HEK293 (cell line): ENCODE results near the gene ARHGAP26.

ENCODE experiments used
- CTCF ChIA-PET: fragments of 350-600 bp; formaldehyde crosslinking; extraction: SDS; loops from one replicate; lab custom pipeline; 2021; ENCODE audit warnings: antibody characterized with exemption; lab: Yijun Ruan, JAX
- POLR2A ChIA-PET: fragments of 300-600 bp; formaldehyde crosslinking; extraction: SDS; loops from one replicate; lab custom pipeline; 2020; ENCODE audit warnings: antibody characterized with exemption, inconsistent platforms; lab: Yijun Ruan, JAX
- H3K27ac ChIP-seq: fragments of 200-500 bp; sonication (Bioruptor generic); 2 replicates; pipeline ENCODE4 v1.5.1; 2014; ENCODE audit warnings: low read depth, low read length, control low read depth, inconsistent platforms; ENCODE audit errors: extremely low read depth
- H3K36me3 ChIP-seq, 2 experiments: fragments of 200-500 bp in 1 of 2; sonication (Bioruptor generic) in 1 of 2; 1 replicate in 1 of 2; 2 replicates in 1 of 2; pipeline ENCODE4 v1.5.1; 2014 to 2017; ENCODE audit warnings: inconsistent platforms in 2 of 2, low read length in 2 of 2; ENCODE audit not compliant: control insufficient read depth in 2 of 2, insufficient read depth in 1 of 2
- H3K4me1 ChIP-seq: fragments of 200-500 bp; sonication (Bioruptor generic); 2 replicates; pipeline ENCODE4 v1.5.1; 2014; ENCODE audit warnings: mild to moderate bottlenecking, low read length, inconsistent platforms; ENCODE audit not compliant: control insufficient read depth, insufficient read depth
- H3K4me3 ChIP-seq: 2 replicates; pipeline ENCODE4 v1.5.1; 2011; ENCODE audit warnings: low read depth, mild to moderate bottlenecking, control low read depth, low read length, moderate library complexity
- H3K9me3 ChIP-seq: fragments of 200-500 bp; sonication (Bioruptor generic); 2 replicates; pipeline ENCODE4 v1.5.1; 2014; ENCODE audit warnings: low read depth, low read length, inconsistent platforms; ENCODE audit not compliant: control insufficient read depth, insufficient read depth
- BCL11A ChIP-seq: fragments of 450-650 bp; formaldehyde crosslinking; IDR thresholded peaks from 2 replicates; pipeline ENCODE4 v1.5.1; 2016; ENCODE audit warnings: low read depth, missing biosample characterization, missing genetic modification characterization
- GLIS2 ChIP-seq: fragments of 450-650 bp; formaldehyde crosslinking; IDR thresholded peaks from 2 replicates; pipeline ENCODE4 v1.5.1; 2016; ENCODE audit warnings: missing biosample characterization, missing genetic modification characterization
- KLF9 ChIP-seq: fragments of 450-650 bp; formaldehyde crosslinking; IDR thresholded peaks from 2 replicates; pipeline ENCODE4 v1.5.1; 2016; ENCODE audit warnings: missing biosample characterization, missing genetic modification characterization, low read depth
- SP7 ChIP-seq: fragments of 450-650 bp; formaldehyde crosslinking; IDR thresholded peaks from 2 replicates; pipeline ENCODE4 v1.5.1; 2016; ENCODE audit warnings: missing biosample characterization, missing genetic modification characterization
- ZBTB21 ChIP-seq: fragments of 450-650 bp; formaldehyde crosslinking; IDR thresholded peaks from 2 replicates; pipeline ENCODE4 v1.5.1; 2017; ENCODE audit warnings: missing biosample characterization, missing genetic modification characterization
- ZBTB8A ChIP-seq: fragments of 450-650 bp; formaldehyde crosslinking; IDR thresholded peaks from 2 replicates; pipeline ENCODE4 v1.5.1; 2016; ENCODE audit warnings: missing biosample characterization, missing genetic modification characterization
- ZEB2 ChIP-seq: fragments of 450-650 bp; formaldehyde crosslinking; IDR thresholded peaks from 2 replicates; pipeline ENCODE4 v1.5.1; 2016; ENCODE audit warnings: missing biosample characterization, missing genetic modification characterization
- ZNF112 ChIP-seq: fragments of 450-650 bp; formaldehyde crosslinking; IDR thresholded peaks from 2 replicates; pipeline ENCODE4 v1.5.0; 2017; ENCODE audit warnings: missing biosample characterization, missing genetic modification characterization
- ZNF114 ChIP-seq: fragments of 450-650 bp; formaldehyde crosslinking; IDR thresholded peaks from 2 replicates; pipeline ENCODE4 v1.5.0; 2017; ENCODE audit warnings: missing biosample characterization, missing genetic modification characterization
- ZNF24 ChIP-seq: fragments of 450-650 bp; formaldehyde crosslinking; IDR thresholded peaks from 2 replicates; pipeline ENCODE4 v1.5.1; 2016; ENCODE audit warnings: missing biosample characterization, missing genetic modification characterization
- ZNF514 ChIP-seq: fragments of 450-650 bp; formaldehyde crosslinking; IDR thresholded peaks from 2 replicates; pipeline ENCODE4 v1.5.1; 2016; ENCODE audit warnings: missing biosample characterization, missing genetic modification characterization
- ZNF555 ChIP-seq: fragments of 450-650 bp; formaldehyde crosslinking; conservative IDR thresholded peaks from 2 replicates; pipeline ENCODE4 v1.5.1; 2017; ENCODE audit warnings: missing biosample characterization, mild to moderate bottlenecking, missing genetic modification characterization, inconsistent platforms
- ZNF558 ChIP-seq: fragments of 450-650 bp; formaldehyde crosslinking; IDR thresholded peaks from 2 replicates; pipeline ENCODE4 v1.5.1; 2016; ENCODE audit warnings: missing biosample characterization, missing genetic modification characterization
- ZNF561 ChIP-seq: fragments of 450-650 bp; IDR thresholded peaks from 2 replicates; pipeline ENCODE4 v1.5.1; 2018; ENCODE audit warnings: missing biosample characterization, missing genetic modification characterization, borderline replicate concordance
- ZNF596 ChIP-seq: fragments of 450-650 bp; IDR thresholded peaks from 2 replicates; pipeline ENCODE4 v1.5.0; 2018; ENCODE audit warnings: missing biosample characterization, mild to moderate bottlenecking, missing genetic modification characterization, moderate library complexity
- ZNF610 ChIP-seq: fragments of 450-650 bp; formaldehyde crosslinking; IDR thresholded peaks from 2 replicates; pipeline ENCODE4 v1.5.1; 2016; ENCODE audit warnings: missing biosample characterization, missing genetic modification characterization, borderline replicate concordance
- ZNF670 ChIP-seq: fragments of 450-650 bp; formaldehyde crosslinking; IDR thresholded peaks from 2 replicates; pipeline ENCODE4 v1.5.1; 2016; ENCODE audit warnings: missing biosample characterization, missing genetic modification characterization, low read depth
- ZSCAN23 ChIP-seq: fragments of 450-650 bp; formaldehyde crosslinking; IDR thresholded peaks from 2 replicates; pipeline ENCODE4 v1.5.1; 2016; ENCODE audit warnings: missing biosample characterization, missing genetic modification characterization
- TF ChIP-seq, protein P1 (sequence below): fragments of 450-650 bp; formaldehyde crosslinking; IDR thresholded peaks from 2 replicates; pipeline ENCODE4 v1.5.1; 2016; ENCODE audit warnings: missing biosample characterization, missing genetic modification characterization
- TF ChIP-seq, protein P2 (sequence below): fragments of 450-650 bp; formaldehyde crosslinking; conservative IDR thresholded peaks from 2 replicates; pipeline ENCODE4 v1.5.1; 2016; ENCODE audit warnings: low read depth, missing biosample characterization, missing genetic modification characterization
- TF ChIP-seq, protein P3 (sequence below): fragments of 450-650 bp; formaldehyde crosslinking; IDR thresholded peaks from 2 replicates; pipeline ENCODE4 v1.5.1; 2016; ENCODE audit warnings: missing biosample characterization, missing genetic modification characterization
- TF ChIP-seq, protein P4 (sequence below): fragments of 450-650 bp; formaldehyde crosslinking; IDR thresholded peaks from 2 replicates; pipeline ENCODE4 v1.5.1; 2016; ENCODE audit warnings: missing biosample characterization, missing genetic modification characterization
- TF ChIP-seq, protein P5 (sequence below): fragments of 450-650 bp; formaldehyde crosslinking; IDR thresholded peaks from 2 replicates; pipeline ENCODE4 v1.5.1; 2016; ENCODE audit warnings: missing biosample characterization, missing genetic modification characterization
- TF ChIP-seq, protein P6 (sequence below): fragments of 450-650 bp; formaldehyde crosslinking; IDR thresholded peaks from 2 replicates; pipeline ENCODE4 v1.5.1; 2016; ENCODE audit warnings: missing biosample characterization, missing genetic modification characterization, borderline replicate concordance

Gene ARHGAP26

DNA sequence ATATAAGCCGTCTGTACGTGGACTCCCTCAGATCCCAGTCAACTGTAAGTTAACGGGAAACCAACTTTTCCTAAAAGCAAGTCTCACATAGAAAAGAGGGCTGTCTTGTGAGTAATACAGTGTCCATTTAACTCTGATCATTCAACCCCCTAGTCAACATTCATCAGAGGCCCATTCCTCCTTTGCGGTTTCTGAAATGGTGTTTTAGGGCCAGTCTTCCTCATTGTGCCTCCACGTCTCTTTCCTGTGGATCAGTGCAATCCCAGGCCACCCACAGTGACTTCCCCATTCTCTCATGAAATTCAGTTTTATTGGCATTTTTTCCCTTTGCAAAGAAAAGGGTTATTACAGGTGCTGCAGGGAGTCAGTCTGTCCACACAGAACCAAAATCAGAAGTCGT is 371.5 kb downstream of the ARHGAP26 start (continued):
- TF ChIP-seq ZNF114 (tag by site-specific recombination) (no peak), ZBTB8A (tag by site-specific recombination) (no peak), ZNF112 (tag by site-specific recombination) (no peak), ZSCAN23 (tag by site-specific recombination) (no peak), ZNF670 (tag by site-specific recombination) (no peak), ZNF24 (tag by site-specific recombination) (no peak), ZNF561 (tag by site-specific recombination) (no peak), ZNF514 (tag by site-specific recombination) (no peak)
- TF ChIP-seq, protein P1, sequence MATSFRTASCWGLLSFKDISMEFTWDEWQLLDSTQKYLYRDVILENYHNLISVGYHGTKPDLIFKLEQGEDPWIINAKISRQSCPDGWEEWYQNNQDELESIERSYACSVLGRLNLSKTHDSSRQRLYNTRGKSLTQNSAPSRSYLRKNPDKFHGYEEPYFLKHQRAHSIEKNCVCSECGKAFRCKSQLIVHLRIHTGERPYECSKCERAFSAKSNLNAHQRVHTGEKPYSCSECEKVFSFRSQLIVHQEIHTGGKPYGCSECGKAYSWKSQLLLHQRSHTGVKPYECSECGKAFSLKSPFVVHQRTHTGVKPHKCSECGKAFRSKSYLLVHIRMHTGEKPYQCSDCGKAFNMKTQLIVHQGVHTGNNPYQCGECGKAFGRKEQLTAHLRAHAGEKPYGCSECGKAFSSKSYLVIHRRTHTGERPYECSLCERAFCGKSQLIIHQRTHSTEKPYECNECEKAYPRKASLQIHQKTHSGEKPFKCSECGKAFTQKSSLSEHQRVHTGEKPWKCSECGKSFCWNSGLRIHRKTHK (tag by site-specific recombination) = no peak
- TF ChIP-seq, protein P2, sequence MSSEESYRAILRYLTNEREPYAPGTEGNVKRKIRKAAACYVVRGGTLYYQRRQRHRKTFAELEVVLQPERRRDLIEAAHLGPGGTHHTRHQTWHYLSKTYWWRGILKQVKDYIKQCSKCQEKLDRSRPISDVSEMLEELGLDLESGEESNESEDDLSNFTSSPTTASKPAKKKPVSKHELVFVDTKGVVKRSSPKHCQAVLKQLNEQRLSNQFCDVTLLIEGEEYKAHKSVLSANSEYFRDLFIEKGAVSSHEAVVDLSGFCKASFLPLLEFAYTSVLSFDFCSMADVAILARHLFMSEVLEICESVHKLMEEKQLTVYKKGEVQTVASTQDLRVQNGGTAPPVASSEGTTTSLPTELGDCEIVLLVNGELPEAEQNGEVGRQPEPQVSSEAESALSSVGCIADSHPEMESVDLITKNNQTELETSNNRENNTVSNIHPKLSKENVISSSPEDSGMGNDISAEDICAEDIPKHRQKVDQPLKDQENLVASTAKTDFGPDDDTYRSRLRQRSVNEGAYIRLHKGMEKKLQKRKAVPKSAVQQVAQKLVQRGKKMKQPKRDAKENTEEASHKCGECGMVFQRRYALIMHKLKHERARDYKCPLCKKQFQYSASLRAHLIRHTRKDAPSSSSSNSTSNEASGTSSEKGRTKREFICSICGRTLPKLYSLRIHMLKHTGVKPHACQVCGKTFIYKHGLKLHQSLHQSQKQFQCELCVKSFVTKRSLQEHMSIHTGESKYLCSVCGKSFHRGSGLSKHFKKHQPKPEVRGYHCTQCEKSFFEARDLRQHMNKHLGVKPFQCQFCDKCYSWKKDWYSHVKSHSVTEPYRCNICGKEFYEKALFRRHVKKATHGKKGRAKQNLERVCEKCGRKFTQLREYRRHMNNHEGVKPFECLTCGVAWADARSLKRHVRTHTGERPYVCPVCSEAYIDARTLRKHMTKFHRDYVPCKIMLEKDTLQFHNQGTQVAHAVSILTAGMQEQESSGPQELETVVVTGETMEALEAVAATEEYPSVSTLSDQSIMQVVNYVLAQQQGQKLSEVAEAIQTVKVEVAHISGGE = no peak
- TF ChIP-seq, protein P3, sequence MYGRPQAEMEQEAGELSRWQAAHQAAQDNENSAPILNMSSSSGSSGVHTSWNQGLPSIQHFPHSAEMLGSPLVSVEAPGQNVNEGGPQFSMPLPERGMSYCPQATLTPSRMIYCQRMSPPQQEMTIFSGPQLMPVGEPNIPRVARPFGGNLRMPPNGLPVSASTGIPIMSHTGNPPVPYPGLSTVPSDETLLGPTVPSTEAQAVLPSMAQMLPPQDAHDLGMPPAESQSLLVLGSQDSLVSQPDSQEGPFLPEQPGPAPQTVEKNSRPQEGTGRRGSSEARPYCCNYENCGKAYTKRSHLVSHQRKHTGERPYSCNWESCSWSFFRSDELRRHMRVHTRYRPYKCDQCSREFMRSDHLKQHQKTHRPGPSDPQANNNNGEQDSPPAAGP (tag by site-specific recombination) = no peak

DNA sequence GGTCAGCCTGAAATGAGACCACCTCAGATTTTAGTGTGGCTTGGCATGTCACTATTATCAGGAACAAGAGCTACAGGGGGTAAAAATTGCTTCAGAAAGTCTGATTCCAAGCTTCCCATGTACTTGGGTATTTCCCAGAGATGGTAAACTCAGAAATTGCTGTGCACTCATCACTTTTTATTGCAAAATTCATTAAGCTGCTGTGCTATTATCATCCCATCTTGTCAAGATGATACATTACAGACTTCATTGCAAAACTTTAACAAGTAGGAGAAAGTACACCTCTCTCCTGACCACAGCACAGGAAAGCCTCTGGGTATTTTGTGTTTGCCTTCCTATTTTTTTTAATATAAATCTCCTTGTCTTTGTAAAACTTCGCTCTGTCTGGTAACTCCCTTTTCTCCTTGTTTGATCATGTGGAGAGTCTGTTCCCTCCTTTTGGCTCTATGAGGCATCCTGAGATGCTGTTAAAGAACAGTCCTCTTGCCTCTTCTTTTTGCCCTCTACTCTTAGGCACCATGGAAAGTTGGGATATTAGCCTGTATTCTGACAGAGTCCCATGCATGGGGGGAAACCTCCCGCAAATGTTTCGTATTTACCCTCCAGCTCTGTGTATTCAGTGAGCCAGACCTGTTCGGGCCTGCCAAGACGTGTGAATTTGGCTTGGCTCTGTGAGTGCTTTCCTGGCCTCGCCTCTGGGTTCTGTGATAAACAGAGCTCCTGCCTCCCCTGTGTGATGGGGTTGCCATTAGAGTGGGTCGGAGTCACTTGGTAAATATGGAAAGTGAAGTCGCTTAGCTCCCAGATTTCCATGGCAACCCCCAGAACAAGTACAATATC is 372.6 kb downstream of the ARHGAP26 start:
- CTCF ChIA-PET = interaction anchor here (0.6 to 1.8 kb wide), 3 partner anchors 10 to 469 kb away, joined by 3 to 4 read pairs (median 3); no protein-coding TSS in a partner anchor
- TF ChIP-seq ZBTB21 (tag by site-specific recombination) (no peak), ZNF558 (tag by site-specific recombination) (no peak), ZEB2 (tag by site-specific recombination) (0 out of 2 replicates have a peak, but pooled peaks have one; percentile 40), BCL11A (tag by site-specific recombination) (no peak), ZNF596 (tag by site-specific recombination) (no peak), GLIS2 (no peak), ZNF610 (tag by site-specific recombination) (no peak), KLF9 (tag by site-specific recombination) (no peak), ZNF555 (no peak), SP7 (peak; percentile 69)
- TF ChIP-seq, protein P4, sequence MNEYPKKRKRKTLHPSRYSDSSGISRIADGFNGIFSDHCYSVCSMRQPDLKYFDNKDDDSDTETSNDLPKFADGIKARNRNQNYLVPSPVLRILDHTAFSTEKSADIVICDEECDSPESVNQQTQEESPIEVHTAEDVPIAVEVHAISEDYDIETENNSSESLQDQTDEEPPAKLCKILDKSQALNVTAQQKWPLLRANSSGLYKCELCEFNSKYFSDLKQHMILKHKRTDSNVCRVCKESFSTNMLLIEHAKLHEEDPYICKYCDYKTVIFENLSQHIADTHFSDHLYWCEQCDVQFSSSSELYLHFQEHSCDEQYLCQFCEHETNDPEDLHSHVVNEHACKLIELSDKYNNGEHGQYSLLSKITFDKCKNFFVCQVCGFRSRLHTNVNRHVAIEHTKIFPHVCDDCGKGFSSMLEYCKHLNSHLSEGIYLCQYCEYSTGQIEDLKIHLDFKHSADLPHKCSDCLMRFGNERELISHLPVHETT (tag by site-specific recombination) = no peak
- TF ChIP-seq, protein P5, sequence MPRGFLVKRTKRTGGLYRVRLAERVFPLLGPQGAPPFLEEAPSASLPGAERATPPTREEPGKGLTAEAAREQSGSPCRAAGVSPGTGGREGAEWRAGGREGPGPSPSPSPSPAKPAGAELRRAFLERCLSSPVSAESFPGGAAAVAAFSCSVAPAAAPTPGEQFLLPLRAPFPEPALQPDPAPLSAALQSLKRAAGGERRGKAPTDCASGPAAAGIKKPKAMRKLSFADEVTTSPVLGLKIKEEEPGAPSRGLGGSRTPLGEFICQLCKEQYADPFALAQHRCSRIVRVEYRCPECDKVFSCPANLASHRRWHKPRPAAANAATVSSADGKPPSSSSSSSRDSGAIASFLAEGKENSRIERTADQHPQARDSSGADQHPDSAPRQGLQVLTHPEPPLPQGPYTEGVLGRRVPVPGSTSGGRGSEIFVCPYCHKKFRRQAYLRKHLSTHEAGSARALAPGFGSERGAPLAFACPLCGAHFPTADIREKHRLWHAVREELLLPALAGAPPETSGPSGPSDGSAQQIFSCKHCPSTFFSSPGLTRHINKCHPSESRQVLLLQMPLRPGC = no peak
- TF ChIP-seq, protein P6, sequence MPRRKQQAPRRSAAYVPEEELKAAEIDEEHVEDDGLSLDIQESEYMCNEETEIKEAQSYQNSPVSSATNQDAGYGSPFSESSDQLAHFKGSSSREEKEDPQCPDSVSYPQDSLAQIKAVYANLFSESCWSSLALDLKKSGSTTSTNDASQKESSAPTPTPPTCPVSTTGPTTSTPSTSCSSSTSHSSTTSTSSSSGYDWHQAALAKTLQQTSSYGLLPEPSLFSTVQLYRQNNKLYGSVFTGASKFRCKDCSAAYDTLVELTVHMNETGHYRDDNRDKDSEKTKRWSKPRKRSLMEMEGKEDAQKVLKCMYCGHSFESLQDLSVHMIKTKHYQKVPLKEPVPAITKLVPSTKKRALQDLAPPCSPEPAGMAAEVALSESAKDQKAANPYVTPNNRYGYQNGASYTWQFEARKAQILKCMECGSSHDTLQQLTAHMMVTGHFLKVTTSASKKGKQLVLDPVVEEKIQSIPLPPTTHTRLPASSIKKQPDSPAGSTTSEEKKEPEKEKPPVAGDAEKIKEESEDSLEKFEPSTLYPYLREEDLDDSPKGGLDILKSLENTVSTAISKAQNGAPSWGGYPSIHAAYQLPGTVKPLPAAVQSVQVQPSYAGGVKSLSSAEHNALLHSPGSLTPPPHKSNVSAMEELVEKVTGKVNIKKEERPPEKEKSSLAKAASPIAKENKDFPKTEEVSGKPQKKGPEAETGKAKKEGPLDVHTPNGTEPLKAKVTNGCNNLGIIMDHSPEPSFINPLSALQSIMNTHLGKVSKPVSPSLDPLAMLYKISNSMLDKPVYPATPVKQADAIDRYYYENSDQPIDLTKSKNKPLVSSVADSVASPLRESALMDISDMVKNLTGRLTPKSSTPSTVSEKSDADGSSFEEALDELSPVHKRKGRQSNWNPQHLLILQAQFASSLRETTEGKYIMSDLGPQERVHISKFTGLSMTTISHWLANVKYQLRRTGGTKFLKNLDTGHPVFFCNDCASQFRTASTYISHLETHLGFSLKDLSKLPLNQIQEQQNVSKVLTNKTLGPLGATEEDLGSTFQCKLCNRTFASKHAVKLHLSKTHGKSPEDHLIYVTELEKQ (tag by site-specific recombination) = 0 out of 2 replicates have a peak, but pooled peaks have one; percentile 30

More for the DNA sequence above, 372.6 kb downstream of the ARHGAP26 start:
- Histone ChIP-seq H3K9me3 (no peaks in the 10 kb centered on the region), H3K4me3 (no peak overlapping the region), H3K27ac (peak overlapping the region; percentile 78), H3K36me3 (no peaks in the 10 kb centered on the region), H3K4me1 (peaks cover 11% of the 10 kb centered on the region)
- POLR2A ChIA-PET = no interaction called here
